K562 treated with DMSO at 1 percent for 12 hours (cell line): Measurements from ENCODE around the gene APEX2. TPM values are rescaled to one million over a fixed set of nuclear protein-coding genes. Genes with fewer than 3 reads are reported as not detected.

Experiments used
- total RNA-seq: library from RNA; unstranded; fragments of 300-600 nt; gene quantifications from 2 replicates; pipeline ENCODE4 v1.2.3, GENCODE V29; 2022; ENCODE audit not compliant: insufficient read depth

APEX2 gene, protein sequence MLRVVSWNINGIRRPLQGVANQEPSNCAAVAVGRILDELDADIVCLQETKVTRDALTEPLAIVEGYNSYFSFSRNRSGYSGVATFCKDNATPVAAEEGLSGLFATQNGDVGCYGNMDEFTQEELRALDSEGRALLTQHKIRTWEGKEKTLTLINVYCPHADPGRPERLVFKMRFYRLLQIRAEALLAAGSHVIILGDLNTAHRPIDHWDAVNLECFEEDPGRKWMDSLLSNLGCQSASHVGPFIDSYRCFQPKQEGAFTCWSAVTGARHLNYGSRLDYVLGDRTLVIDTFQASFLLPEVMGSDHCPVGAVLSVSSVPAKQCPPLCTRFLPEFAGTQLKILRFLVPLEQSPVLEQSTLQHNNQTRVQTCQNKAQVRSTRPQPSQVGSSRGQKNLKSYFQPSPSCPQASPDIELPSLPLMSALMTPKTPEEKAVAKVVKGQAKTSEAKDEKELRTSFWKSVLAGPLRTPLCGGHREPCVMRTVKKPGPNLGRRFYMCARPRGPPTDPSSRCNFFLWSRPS
- 20.6 and 26.9 TPM in 2 replicates for total RNA-seq

DNA sequence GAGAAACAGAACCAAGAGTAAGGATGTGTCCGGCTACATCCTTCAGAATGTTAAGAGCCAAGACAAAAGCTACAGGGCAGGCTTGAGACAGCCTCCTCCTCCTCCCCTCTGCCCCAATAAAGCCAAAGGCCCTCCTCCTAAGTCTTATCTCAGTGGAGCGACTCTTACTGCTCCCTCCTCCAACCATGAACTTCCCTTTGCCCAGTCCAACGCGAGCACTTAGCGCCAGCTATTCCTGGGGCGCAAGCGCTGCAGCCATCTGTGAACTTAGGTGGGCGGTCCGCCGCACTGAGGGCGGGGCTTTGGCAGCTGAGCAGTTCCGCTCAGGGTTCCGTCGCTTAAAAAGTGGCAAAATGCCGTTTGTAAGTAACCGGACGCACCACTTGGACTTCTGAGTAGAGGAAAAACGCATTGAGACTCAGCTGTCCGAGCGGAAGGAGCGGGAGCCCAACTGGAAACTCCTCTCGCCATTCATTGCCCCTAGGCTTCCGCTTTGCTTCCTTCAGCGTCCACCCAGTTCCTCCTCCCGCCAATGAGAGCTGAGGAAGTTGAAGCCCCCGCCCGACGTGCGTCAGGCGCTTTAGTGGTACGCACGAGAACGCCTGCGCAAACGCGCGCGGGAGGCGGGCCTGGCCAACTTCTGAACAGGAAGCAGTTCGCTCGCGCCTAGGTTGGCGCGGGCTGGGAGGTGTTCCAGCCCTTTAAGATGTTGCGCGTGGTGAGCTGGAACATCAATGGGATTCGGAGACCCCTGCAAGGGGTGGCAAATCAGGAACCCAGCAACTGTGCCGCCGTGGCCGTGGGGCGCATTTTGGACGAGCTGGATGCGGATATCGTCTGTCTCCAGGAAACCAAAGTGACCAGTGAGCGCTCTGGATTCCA is at the start of gene APEX2:
Gene APEX2 (plus strand): TSS at position 647 of the 882 bp plus-strand sequence. CDS start 60 bp downstream, at position 707.

DNA sequence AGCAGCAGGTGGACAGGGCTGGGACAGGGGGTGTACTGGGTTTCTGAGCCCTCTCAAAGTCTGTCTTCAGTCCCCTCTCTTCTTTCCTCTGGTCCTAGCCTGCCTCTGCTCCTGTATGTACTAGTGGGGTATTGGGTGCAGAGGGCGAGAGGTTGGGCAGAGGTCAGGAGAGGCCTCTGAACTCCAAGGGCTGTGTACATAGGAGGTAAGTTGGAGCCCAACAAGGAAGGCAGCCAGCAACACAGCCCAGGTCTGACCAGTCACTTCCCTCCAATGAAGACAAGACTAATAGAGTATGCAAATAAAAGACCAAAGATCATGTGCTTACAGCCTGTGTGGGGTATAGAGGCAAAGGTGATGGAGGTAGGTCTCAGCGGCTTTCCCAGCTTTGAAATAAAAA is 6.1 kb upstream of the APEX2 start, which contains the start of gene PFKFB1:
Gene PFKFB1 (minus strand): TSS at position 90 of the 400 bp plus-strand sequence. CDS start 181 bp downstream, outside the sequence.

DNA sequence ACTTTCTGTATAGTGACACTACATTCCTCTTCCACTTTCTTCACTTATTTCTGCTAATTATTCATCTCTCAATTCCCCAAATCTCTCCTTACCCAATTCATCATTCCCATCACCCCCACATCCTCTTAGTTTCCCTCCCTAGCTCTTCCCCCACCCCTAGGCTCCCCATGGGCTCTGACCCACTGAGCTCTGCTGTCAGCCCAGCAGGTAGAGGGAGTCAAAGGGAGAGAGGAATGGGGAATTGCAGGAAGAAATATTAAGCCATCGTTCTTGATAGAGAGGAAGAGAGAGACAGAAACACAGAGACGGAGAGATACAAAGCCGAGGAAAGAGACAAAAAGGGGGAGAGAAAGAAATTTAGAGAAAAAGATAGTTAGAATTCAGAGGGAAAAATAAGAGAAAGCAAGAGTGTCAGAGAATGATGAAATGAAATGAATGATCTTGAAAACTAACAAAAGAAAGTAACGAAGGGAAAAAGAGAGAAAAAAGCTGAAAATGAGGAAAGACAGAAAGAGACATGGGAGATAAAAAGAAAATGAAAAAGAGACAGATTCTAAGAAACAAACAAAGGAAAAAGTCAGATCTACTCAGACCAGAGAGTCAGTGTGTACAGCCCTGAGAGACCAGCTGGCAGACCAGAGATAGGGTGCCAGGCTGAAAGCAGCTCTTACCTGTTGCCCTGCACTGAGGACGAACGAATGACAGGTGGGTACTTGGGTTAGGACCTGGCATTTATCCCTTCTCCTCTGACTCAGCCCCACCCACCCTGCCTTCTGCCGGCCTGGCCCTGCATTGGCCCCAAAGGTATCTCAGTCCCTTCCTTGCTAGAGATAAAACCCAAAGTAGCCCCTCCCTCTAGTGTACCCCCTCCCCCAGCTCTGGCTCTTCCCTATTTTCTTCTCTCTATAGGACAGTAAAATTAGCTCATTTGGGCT is 30.4 kb downstream of the APEX2 start, which contains the start of gene ALAS2:
Gene ALAS2 (minus strand): TSS at position 707 of the 935 bp plus-strand sequence. CDS start 4,977 bp downstream, outside the sequence.

Other genes with a start within 250 kb of the APEX2 start
- not detected in 2 replicates for gene ITIH6, start 202.1 kb upstream of the APEX2 start, total RNA-seq
- 33.8 and 45.6 TPM in 2 replicates for gene MAGED2, start 192.6 kb upstream of the APEX2 start, total RNA-seq
- gene TRO, start 79.5 kb upstream of the APEX2 start, total RNA-seq: 0.94 and 2.3 TPM in 2 replicates
- not detected in 2 replicates for gene PFKFB1, start 6.2 kb upstream of the APEX2 start, total RNA-seq
- gene ALAS2, start 30.6 kb downstream of the APEX2 start, total RNA-seq: 59.2 and 71.4 TPM in 2 replicates
- 28.3 and 31.1 TPM in 2 replicates for gene PAGE2B, start 74.7 kb downstream of the APEX2 start, total RNA-seq
- 3.5 and 5.3 TPM in 2 replicates for gene PAGE2, start 88.7 kb downstream of the APEX2 start, total RNA-seq
- 234 and 275 TPM in 2 replicates for gene PAGE5, start 220.0 kb downstream of the APEX2 start, total RNA-seq